Adrenal gland (tissue), 12 donors: ENCODE measurements around the gene FARP1. TPM values are rescaled to one million over a fixed set of nuclear protein-coding genes. Genes with fewer than 3 reads are reported as not detected.

Source experiments
- DNase-seq, 7 donors: peaks; one replicate each; pipeline ENCODE4 v3.0.0-alpha.2; 2019 to 2020
- H3K27ac ChIP-seq, 5 donors: fragments of 200-600 bp; sonication (generic) in 4 of 5; 1 replicate in 3 of 5; 2 replicates in 2 of 5; pipeline versions ENCODE4 v1.5.1 to v1.8.0; 2016 to 2020; ENCODE audit warnings: mild to moderate bottlenecking in 1 of 5
- H3K27me3 ChIP-seq: fragments of 200-600 bp; 2 replicates; pipeline ENCODE4 v1.8.0; 2021
- H3K36me3 ChIP-seq, 2 donors: fragments of 200-600 bp; replicated peaks in 1 of 2; 1 replicate in 1 of 2; 2 replicates in 1 of 2; pipeline versions ENCODE4 v1.5.1 to v1.8.0; 2018 to 2022
- H3K4me1 ChIP-seq, 2 donors: fragments of 200-600 bp; replicated peaks in 1 of 2; 1 replicate in 1 of 2; 2 replicates in 1 of 2; pipeline versions ENCODE4 v1.5.1 to v1.8.0; 2018 to 2021
- H3K4me3 ChIP-seq, 4 donors: fragments of 200-600 bp; sonication (generic) in 3 of 4; one replicate each; pipeline ENCODE4 v1.5.1; 2016 to 2018
- H3K9me3 ChIP-seq, 3 donors: fragments of 200-600 bp; sonication (generic) in 1 of 3; replicated peaks in 1 of 3; 1 replicate in 2 of 3; 2 replicates in 1 of 3; pipeline versions ENCODE4 v1.5.1 to v1.8.0; 2016 to 2021
- POLR2A ChIP-seq, 2 donors: fragments of 450-650 bp; IDR thresholded peaks; one replicate each; pipeline ENCODE4 v1.6.1; 2017; ENCODE audit warnings: antibody characterized with exemption in 2 of 2, mild to moderate bottlenecking in 2 of 2, moderate library complexity in 1 of 2
- WGBS, 4 donors: extraction: QIAGEN DNeasy Blood & Tissue Kit in 2 of 4; methylation state at CpG; one replicate each; pipeline versions ENCODE4 v1.1.5 to v1.1.7; 2013 to 2017; 5-methylcytosine and 5-hydroxymethylcytosine counted together
- intact Hi-C, 2 donors: fragments of 100-400 bp; cut with DNase I; formaldehyde crosslinking; loops; one replicate each; pipeline versions ENCODE4 v1.14.1 to v1.15.0; 2022 to 2023
- polyA plus RNA-seq, 3 donors: library from polyadenylated mRNA; stranded (reverse); fragments of 200-250 nt in 2 of 3; fragments of 350-450 nt in 1 of 3; fragmentation: Illumina TruSeq in 1 of 3; extraction: RNeasy Lipid Tissue Mini Kit (QIAGEN cat#74804) in 1 of 3; gene quantifications; one replicate each; pipeline ENCODE4 v1.2.3, GENCODE V29; 2013 to 2014
- total RNA-seq, 9 donors: library from RNA; depleted of rRNA in 4 of 9; stranded (reverse); fragments of >200 nt in 4 of 9; fragments of 120-200 nt in 1 of 9; fragmentation: NEBNext Ultra II Directional in 1 of 9; extraction: Animal tissue kit (Norgen Biotek cat#: 25700) in 1 of 9; gene quantifications; one replicate each; pipeline versions ENCODE4 v1.1.0 to v1.2.4, GENCODE V29; 2013 to 2023
- TF ChIP-seq, protein P1 (sequence below), 6 experiments: fragments of 450-650 bp in 4 of 6; fragments of 200-600 bp in 2 of 6; sonication (generic) in 1 of 6; IDR thresholded peaks; 1 replicate in 5 of 6; 2 replicates in 1 of 6; pipeline versions ENCODE4 v1.5.1 to v1.8.0; 2016 to 2021; ENCODE audit warnings: antibody characterized with exemption in 6 of 6, mild to moderate bottlenecking in 2 of 6, moderate library complexity in 1 of 6
- donor health status: healthy with polysubstance abuse.
- donor health status: Bipolar disorder and iron deficiency.
- donor health status: DM: yes; HTN: yes; CAD: no.
- donor health status: DM: no; HTN: no; CAD: no.
- donor health status: DM: no; HTN: no; CAD: no.
- donor health status: DM: yes; HTN: yes; CAD: no.

FARP1 gene
- total and polyA plus RNA-seq, 12 donors, result 27.1 to 304 (median 71.6) TPM

DNA sequence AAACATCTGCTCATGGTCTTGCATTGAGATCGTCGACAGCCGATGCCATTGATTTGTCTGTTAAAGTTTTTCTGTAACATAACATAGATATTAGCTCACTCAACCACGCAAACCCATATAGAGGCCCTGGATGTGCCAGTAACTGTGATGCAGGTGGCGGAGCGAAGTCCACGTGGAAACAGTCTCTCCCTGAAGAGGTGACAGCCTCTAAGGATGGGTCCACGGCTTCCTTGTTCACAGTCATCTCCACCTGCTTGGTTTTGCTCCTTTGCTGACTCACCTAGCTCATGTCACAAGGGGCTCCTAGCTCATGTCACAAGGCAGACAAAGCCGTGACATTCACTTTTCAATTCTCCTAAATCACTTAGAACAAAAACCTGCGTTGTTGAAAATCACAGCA is 42.4 kb upstream of the FARP1 start:
- intact Hi-C loops, result no loop called here
- Histone ChIP-seq H3K27ac (no peak overlapping the region), H3K9me3 (no peaks in the 10 kb centered on the region), H3K4me3 (no peak overlapping the region), H3K4me1 (no peaks in the 10 kb centered on the region), H3K27me3 (no peaks in the 10 kb centered on the region), H3K36me3 (no peaks in the 10 kb centered on the region)
- TF ChIP-seq POLR2A (IDR thresholded peaks at IDR 0.05), result no peak
- TF ChIP-seq, protein P1, sequence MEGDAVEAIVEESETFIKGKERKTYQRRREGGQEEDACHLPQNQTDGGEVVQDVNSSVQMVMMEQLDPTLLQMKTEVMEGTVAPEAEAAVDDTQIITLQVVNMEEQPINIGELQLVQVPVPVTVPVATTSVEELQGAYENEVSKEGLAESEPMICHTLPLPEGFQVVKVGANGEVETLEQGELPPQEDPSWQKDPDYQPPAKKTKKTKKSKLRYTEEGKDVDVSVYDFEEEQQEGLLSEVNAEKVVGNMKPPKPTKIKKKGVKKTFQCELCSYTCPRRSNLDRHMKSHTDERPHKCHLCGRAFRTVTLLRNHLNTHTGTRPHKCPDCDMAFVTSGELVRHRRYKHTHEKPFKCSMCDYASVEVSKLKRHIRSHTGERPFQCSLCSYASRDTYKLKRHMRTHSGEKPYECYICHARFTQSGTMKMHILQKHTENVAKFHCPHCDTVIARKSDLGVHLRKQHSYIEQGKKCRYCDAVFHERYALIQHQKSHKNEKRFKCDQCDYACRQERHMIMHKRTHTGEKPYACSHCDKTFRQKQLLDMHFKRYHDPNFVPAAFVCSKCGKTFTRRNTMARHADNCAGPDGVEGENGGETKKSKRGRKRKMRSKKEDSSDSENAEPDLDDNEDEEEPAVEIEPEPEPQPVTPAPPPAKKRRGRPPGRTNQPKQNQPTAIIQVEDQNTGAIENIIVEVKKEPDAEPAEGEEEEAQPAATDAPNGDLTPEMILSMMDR (IDR thresholded peaks at IDR 0.05), result no peak
- WGBS, 4 donors, result 91 to 94% (median 92%) methylated on average over 10 of the region's 10 CpGs
- DNase-seq, result no peak

DNA sequence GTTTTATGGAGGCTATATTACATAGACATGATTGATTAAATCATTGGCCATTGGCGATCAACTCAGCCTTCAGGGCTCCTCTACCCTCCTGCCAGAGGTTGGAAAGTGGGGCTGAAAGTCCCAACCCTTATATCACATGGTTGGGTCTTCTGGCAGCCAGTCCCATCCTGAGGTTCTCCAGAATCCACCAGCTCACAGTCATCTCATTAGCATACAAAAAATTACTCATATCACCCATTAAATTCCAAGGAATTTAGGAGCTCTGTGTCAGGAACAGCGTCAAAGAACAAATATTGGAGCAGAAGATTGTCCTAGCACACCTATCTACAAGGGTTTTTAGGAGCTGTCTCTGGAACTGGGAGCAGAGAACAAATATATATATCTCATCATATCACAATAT is 39.4 kb upstream of the FARP1 start:
- TF ChIP-seq, protein P1 (IDR thresholded peaks at IDR 0.05), result no peak
- TF ChIP-seq POLR2A (IDR thresholded peaks at IDR 0.05), result no peak
- Histone ChIP-seq H3K27ac (no peak overlapping the region), H3K27me3 (no peaks in the 10 kb centered on the region), H3K4me3 (no peak overlapping the region), H3K9me3 (no peaks in the 10 kb centered on the region), H3K4me1 (no peaks in the 10 kb centered on the region), H3K36me3 (no peaks in the 10 kb centered on the region)
- WGBS, 4 donors, result 91 to 99% (median 93%) methylated on average over 2 of the region's 2 CpGs
- intact Hi-C loops, result no loop called here
- DNase-seq, result no peak

DNA sequence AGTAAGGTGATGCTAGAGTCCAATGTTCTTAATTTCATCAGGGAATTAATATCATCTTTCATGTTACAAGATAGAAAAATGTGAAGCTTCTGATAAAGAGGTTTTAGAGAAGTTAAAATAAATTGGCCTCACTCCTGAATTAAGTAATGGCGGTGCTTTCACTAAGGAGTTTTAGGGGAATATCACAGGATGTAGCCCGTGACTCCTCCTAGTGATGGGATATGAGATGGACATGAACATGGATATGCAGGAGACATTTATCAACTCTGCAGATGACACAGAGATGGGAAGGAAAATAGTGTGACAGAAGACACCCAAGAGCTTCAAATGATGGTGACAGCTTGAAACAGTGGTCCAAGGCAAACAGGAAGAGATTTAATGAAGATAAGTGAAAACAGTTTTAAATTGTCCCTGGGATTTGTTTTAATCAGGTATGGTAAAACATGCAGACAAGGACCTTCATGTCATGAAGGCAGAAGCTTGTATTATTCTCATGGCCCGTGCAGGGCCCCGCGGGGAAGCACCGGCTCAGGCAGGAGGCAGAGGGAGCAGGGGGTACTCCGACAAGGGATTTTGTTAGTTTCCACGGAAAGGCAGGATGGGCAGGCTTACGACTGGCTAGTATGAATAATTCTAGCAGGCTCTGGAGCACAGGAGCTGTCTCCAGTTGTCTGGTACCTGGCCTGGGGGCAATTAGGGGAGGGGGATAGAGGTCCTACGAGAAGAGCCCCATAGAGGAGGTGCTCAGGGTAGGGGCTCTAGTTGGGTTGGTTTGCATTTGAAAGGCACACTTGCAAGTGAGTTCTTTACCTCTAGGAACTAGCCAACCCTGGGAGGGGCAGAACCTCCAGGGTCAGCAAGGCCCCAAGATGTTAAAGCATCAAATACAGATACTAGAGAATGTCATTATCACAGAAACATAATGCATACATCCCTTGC is 38.7 kb upstream of the FARP1 start:
- no peaks in the 10 kb centered on the region for H3K9me3 ChIP-seq
- no peaks in the 10 kb centered on the region for H3K36me3 ChIP-seq
- TF ChIP-seq POLR2A (IDR thresholded peaks at IDR 0.05), result no peak
- DNase-seq, result no peak
- intact Hi-C loops, result no loop called here
- WGBS, 4 donors, result 79 to 89% (median 86%) methylated on average over 10 of the region's 10 CpGs
- H3K27me3 ChIP-seq, result no peaks in the 10 kb centered on the region
- H3K4me1 ChIP-seq, result no peaks in the 10 kb centered on the region
- no peak overlapping the region for H3K27ac ChIP-seq
- no peak overlapping the region for H3K4me3 ChIP-seq

DNA sequence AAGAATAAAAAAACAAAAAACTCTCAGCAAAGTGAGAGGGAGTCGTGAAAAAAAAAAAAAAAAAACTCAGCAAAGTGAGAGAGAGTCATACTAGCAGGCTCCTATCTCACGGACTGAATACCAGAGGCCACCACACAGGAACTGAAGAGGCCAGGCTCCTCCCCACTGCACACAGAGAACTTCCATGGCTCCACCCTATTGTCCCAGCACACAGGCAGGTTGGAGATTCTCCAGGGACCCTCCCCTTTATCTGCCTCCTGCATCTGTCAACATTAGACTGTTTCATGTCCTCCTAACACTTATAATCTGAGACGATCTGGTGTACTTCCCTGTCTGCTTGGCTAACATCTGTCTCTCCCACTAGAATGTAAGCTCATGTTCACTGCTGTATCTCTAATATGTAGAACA is 37.0 kb upstream of the FARP1 start:
- Histone ChIP-seq H3K36me3 (no peaks in the 10 kb centered on the region), H3K4me1 (no peaks in the 10 kb centered on the region), H3K27me3 (no peaks in the 10 kb centered on the region), H3K9me3 (no peaks in the 10 kb centered on the region), H3K27ac (no peak overlapping the region), H3K4me3 (no peak overlapping the region)
- DNase-seq, result peak in 1 of 7 donors; percentile 20
- TF ChIP-seq POLR2A (IDR thresholded peaks at IDR 0.05), result no peak
- TF ChIP-seq, protein P1 (IDR thresholded peaks at IDR 0.05), result no peak
- intact Hi-C loops, result no loop called here
- 44 to 56% (median 51%) methylated on average over 3 of the region's 3 CpGs for WGBS, 4 donors
